ENCODE results near the gene MSLN.
"Not testable (repeated sequence)": the region's sequence is repeated elsewhere in the genome, so short reads cannot be mapped to it uniquely, and the experiment has no call there.

The MSLN gene

DNA sequence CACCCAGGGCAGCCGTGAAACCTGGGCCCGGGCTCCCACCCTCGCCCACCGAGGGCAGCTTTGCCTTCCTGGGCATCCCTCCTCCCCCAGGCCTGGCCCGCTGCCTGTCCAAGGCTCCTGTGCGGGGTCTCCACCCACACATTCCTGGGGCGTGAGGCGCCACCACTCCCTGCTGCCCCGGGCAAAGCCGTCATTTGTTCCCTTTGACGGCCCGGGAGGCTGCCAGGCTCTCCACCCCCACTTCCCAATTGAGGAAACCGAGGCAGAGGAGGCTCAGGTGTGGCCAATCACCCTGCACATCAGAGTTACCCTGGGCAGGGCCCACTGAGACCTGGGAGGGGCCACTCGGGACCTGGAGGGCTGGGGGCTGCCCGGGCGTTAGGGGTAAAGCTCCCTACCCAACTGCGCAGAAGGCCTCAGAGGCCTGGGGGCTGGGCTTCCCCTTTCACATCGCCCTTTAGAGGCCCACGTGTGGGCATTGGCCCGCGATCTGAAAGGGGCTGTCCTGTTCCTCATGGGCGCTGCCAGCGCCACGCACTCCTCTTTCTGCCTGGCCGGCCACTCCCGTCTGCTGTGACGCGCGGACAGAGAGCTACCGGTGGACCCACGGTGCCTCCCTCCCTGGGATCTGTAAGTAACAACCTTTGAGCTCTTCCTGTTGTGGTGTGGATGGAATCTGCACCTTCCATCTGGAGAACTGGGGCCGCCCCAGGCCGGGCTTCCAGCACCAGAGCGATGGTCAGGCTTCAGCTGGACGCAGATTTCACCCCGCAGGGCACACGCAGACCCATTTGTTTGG, at the start of gene MSLN:
Gene MSLN (plus strand): TSS at position 190 of the 799 bp plus-strand sequence. CDS start 1,947 bp downstream, outside the sequence.
- no peak for FAIRE-seq

DNA sequence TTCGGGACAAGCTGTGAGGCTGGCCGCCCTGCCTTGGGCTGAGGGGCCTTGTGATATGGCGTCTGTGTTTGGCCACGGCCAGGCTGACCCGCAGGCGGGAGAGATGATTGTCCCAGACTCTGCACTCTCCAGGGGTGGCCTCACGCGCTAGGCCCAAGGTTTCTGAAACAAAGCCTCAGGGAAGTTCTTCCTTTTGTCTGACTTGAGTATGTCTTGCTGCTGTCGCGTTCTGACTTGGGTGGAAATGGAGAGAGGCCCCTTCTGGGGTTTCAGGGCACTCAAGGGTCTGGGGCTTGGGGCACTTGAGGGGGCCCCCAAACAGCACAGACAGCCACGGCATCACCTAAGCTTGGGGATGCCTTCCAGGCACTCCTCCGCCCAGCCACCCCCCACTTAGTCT, 49.5 kb upstream of the MSLN start:
- no peak for FAIRE-seq

DNA sequence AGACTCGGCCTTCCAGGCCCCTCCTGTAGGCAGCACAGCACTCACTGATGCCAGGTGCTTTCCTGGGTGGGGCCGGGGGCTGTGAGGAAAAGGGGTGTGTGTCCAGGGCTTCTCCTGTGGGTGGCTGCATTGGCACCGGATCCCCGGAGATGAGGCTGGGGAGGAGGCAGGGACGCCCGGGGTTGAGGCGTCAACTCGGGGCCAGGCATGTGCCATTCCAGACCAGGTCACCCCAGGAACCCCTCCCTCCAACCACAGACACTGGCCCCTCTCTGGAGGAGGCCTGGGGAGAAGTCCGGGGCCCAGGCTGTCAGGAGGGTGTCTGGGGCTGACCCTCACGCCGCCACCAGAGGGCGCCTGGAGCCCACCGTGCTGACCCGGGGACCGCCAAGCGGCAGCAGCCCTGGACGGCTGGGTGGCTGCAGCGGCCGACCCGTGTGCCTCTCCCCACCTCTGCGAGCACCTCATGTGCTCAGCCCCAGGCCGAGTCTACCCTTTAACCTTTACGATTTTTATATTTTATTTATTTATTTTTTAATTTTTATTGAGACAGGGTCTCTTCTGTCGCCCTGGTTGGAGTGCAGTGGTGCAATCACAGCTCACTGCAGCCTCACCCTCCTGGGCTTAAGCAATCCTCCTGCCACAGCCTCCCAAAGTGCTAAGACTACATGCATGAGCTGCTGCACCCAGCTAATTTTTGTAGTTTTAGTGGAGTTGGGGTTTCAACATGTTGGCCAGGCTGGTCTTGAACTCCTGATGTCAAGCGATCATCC, 48.8 kb upstream of the MSLN start:
- no peak for FAIRE-seq

DNA sequence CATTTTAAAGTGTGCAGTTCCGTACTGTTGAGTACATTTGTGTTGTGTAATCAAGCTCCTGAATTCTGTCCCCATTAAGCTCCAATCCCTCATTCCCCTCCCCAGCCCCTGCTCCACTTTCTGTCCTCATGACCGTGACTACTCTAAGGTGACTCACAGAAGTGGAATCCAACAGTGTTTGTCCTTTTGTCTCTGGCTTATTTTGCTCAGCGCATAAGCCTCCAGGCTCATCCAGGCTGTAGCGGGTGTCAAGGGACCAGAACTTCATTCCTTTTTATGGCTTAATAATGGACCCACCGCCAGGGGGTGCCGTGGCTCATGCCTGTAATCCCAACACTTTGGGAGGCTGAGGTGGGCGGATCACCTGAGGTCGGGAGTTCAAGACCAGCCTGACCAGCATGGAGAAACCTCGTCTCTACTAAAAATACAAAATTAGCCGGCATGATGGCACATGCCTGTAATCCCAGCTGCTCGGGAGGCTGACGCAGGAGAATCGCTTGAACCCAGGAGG, 47.7 kb upstream of the MSLN start:
- not testable (repeated sequence) for FAIRE-seq

DNA sequence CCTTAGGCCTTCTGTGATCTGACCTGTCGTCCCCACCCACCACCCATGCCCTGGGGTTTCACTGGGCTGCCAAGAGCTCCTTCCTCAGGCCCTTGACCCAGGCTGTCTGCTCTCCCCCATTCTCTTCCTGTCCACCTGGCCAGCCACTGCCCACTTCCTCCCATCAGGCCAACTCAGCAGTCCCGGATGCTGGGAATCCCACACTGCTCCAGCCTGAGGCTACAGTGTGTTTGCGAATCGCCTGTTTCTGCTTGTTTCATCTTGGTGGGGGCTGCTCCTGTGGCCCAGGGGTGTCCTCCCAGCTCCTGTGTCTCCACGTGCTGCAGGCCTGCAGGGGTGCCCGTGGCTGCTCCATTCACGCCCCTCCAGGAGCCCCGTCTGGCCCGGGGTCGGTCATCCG, 46.5 kb upstream of the MSLN start:
- no peak for FAIRE-seq

DNA sequence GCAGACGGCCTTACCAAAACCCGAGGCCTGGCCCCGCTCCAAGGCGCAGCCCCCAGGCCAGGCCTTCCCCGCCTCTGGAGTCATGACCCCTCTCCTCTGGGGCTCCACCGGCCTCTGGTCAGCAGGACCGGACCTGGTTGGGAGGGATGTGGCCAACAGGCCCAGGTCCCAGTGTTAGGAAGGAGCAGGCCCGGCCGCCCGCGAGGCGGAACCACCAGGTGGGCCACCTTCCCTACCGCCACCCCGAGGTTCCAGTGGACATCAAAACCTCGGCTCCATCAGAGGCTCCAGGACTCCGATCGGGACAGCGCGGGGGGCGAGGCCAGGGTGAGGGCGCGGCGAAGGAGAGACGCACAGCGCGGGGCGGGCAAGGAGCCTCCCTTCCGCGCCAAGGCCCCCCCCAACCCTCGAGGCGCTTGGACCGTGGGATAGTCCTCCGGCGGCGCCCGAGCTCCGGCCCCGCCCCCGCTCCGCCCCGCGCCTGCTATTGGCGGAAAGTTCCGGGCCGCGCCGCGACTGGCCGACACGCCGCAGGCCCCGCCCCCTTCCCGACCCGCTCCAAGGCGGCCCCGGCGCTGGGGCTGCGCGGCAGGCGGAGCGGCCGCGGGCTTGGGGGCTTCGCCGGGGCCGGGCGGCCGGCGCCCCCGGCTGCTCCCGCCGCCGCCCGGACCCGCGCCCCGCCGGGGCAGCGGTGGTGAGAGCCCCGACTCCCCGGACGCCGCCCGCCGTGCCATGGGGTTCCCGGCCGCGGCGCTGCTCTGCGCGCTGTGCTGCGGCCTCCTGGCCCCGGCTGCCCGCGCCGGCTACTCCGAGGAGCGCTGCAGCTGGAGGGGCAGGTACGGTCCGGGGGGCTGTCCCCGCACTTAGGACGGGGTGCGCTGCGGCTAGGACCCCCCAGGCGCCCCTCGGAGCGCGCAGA, 45.7 kb upstream of the MSLN start, which contains the start of gene METRN:
Gene METRN (plus strand): TSS at position 561 of the 919 bp plus-strand sequence. CDS start 172 bp downstream, at position 733.
- no peak for FAIRE-seq

DNA sequence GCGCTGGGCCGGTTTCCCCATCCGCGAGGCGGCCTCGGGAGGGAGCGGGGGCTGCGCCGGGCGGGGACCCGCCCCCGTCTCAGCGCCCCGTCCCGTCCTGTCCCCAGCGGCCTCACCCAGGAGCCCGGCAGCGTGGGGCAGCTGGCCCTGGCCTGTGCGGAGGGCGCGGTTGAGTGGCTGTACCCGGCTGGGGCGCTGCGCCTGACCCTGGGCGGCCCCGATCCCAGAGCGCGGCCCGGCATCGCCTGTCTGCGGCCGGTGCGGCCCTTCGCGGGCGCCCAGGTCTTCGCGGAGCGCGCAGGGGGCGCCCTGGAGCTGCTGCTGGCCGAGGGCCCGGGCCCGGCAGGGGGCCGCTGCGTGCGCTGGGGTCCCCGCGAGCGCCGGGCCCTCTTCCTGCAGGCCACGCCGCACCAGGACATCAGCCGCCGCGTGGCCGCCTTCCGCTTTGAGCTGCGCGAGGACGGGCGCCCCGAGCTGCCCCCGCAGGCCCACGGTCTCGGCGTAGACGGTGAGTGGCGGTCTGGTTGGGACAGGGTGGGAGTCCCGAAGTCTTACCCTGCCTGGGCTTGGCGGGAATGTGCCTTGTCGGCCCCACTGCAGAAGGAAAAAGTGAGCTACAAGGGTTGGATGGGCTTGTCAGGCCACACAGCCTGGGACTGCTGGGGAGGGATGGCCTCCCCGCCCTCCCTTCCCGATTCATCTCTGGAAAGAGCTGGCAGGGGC, 44.9 kb upstream of the MSLN start:
- no peak for FAIRE-seq

DNA sequence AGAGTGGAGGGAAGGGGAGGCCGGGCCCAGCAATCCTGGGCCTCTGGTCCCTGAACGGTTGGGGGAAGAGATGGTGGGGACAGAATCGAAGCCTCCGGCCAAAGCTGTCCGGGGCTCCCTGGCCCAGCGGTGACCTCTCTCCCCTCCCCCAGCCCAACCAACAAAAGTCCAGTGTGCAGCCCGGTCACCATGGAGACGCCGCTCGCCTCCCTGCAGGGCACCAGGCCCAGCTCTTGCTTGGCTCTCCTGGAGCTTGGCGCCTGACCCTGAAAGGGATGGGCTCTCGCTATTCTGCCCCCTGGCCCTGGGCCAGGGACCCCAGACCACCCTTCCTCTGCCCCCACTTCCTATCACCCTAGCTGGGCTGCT, 44.4 kb upstream of the MSLN start:
- FAIRE-seq: no peak

DNA sequence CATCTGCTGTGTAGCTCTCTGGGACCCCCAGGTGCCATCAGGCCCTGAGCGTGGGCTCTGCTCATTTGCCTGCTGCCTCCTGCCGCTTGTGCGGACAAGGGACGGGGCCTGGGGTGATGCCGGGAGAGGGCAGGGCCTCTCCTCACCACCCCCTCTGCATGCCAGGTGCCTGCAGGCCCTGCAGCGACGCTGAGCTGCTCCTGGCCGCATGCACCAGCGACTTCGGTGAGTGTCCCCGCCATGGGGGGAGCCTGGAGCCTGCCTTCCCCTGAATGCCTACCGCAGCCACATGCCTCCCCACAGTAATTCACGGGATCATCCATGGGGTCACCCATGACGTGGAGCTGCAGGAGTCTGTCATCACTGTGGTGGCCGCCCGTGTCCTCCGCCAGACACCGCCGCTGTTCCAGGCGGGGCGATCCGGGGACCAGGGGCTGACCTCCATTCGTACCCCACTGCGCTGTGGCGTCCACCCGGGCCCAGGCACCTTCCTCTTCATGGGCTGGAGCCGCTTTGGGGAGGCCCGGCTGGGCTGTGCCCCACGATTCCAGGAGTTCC, 43.7 kb upstream of the MSLN start:
- FAIRE-seq: no peak

DNA sequence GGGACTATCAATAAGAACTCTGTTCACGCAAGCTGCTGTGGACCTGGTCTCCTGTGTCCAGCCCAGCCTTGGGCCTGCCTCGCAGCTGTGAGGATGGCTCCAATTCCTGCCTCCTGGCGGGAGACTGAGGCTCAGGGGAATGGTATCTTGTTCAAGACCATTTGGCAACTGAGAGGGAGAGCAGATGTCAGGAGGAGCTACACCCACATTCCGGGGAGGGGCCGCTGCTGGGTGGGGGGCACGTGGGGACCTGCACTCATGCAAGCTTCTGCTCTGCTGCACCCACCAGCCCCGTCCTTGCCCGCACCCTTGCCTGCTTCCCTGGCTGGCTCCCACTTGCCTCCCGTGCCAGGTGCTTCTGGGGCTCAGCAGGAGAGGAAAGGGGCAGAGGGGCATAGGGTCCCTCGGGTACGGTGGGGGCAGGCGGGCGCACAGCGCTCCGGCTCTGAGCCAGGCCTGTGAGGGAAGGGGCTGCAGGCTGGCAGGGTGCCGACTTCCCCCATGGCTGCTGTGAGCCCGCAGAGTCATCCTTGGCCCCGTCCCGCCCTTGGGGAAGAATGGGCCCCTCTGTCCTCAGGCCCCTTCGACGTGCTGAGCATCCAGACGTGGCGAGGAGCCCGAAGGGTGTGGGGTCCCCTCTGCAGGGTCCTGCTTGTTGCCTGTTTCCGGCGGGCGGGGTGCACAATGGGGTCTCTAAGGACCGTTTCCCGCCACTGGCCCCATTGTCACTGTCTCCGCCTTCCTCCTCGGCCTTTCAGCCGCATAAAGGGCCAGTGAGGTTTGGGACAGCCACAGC, 42.9 kb upstream of the MSLN start:
- no peak for FAIRE-seq

DNA sequence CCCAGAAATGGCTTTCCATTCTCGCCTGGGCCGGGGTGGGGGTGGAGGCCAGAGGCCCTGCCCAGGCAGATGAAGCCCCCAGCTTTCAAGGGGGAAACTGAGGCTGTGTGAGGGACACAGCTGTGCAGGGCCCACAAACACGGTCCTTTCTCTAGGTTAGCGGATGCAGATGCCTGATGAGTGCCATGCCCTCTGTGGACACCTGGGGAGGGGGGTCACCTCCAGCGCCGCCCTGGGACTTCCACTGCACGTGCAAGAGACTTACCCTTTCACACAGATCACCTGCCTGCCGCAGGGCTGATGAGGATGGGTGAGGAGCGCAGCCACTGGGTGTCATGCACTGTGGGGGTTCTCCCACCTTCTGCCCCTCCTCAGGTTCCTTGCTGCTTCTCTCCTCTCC, 42.1 kb upstream of the MSLN start:
- FAIRE-seq: no peak

DNA sequence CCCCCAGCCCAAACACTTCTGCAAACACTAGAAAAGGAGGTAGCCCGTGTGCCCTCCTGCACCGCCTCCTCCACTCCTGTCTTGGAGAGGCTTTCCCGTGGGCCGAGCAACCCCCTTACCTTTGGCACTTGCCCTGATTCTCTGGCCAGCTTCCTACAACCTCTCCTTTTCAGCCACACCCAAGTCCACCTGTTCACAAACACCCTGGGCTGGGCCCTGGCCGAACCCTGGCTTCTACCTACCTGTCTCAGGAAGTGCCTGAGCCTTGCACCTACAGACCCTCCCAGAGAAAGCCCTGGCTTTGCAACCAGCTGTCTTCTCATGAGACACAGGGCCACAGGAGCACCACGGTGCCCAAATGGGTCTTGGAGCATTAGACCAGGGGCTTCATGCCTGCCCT, 41.6 kb upstream of the MSLN start:
- FAIRE-seq: no peak

DNA sequence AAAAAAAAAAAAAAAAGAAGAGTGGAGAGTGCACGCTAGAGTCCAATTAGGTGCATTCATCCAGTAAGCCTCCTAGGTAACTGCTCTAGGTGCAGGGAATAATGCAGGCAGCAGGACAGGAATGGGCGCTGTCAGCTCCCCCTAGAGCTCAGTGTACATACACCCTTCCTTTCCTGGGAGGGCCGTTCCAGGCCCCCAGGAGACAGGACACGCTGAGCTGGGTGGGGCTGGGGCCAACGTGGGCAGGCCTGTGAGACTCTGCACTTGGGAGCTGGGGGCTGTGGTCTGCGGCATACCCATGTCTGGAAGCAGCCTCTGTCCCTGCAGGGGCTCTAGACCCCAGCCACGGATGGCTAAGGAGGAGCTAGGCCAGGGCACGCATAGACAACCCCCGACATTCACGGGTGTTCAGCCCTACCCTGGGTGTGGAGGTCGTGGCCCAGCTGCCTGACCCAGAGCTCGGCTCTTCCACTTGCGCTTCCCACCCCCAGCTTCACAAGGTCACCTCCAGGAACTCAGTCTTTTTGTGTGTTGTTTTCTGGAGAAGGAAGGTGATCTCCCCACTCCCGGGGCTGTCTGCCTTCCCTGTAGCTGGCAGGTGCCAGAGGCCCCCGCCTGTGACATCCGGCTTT, 40.6 kb upstream of the MSLN start:
- FAIRE-seq: no peak

DNA sequence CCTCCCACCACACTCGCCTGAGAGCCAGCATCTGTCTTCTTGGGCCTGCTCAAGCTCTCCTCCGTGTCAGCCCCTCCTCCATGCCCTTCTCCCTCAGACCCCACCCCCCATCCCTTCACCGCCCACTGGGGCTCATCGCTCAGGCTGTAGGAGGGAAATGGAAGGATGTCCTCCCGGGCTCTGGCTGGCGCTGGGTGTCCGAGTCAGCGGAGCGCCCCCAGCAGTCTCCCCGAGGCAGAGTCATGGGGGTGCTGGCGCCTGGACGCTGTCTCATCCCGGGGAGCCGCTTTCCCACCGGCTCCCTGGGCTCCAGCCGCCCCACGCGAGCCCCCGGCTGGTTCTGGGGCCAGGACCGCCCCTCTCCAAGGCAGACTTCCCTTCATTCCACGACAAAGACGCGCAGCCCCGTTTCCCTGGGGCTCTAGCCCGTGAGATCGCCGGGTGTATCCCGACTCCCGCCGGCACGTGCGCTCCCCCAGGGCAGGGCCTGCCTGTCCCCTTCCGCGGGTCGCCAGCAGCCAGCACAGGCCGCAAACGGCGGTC, 40.0 kb upstream of the MSLN start:
- FAIRE-seq: no peak

DNA sequence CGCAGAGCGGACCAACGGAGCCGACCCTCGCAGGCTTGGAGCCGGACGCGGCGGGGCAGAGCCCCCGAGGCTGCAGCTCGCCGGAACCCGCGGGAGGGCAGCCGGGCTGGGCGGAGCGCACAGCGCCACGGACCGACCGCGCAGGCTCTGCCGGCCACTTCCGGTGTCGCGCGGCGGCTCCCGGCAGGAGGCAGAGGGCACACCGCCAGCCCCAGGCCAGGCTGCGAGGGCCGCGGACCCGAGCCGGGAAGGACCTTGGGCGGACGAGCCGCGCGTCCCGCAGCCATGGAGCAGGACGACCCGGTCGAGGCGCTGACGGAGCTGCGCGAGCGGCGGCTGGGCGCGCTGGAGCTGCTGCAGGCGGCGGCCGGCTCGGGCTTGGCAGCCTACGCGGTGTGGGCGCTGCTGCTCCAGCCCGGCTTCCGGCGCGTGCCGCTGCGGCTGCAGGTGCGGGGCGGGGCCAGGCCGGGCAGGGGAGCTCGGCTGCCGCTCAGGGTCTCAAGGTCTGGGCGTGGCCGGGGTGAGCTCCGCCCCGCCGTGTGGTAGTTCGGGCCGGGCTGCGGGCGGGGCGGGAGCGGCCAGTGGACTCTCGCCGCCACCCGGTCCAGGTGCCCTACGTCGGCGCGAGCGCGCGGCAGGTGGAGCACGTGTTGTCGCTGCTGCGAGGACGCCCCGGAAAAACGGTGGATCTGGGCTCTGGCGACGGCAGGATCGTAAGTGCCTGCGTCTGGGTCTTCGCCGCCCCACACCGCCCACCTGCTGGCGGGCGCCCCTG, 39.4 kb upstream of the MSLN start, which contains the start of gene ANTKMT:
Gene ANTKMT (plus strand): TSS at position 157 of the 775 bp plus-strand sequence. CDS start 129 bp downstream, at position 286.
- FAIRE-seq: no peak

DNA sequence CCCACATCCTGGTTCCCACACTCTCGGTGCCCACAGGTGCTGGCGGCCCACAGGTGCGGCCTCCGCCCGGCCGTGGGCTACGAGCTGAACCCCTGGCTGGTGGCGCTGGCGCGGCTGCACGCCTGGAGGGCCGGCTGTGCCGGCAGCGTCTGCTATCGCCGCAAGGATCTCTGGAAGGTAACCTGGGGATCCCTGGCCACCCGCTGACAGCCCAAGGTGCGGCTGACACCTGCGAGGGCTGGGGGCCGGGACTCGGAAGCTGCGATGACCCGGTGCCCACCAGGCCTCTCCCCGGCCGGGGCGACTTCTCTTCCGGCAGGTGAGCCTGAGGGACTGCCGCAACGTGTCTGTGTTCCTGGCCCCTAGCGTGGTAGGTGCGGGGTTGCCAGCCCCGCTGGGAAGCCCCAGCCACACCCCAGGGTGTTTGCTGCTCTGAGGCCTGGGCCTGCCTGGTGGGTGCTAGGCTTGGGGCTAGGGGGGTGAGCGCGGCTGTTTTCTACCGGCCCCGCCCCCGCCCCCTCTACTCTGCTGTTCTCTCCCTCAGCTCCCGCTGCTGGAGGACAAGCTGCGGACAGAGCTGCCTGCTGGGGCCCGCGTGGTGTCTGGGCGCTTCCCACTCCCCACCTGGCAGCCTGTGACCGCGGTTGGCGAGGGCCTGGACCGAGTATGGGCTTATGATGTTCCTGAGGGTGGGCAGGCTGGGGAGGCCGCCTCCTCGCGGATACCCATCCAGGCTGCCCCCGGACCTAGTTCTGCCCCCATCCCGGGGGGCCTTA, 38.6 kb upstream of the MSLN start:
- no peak for FAIRE-seq

DNA sequence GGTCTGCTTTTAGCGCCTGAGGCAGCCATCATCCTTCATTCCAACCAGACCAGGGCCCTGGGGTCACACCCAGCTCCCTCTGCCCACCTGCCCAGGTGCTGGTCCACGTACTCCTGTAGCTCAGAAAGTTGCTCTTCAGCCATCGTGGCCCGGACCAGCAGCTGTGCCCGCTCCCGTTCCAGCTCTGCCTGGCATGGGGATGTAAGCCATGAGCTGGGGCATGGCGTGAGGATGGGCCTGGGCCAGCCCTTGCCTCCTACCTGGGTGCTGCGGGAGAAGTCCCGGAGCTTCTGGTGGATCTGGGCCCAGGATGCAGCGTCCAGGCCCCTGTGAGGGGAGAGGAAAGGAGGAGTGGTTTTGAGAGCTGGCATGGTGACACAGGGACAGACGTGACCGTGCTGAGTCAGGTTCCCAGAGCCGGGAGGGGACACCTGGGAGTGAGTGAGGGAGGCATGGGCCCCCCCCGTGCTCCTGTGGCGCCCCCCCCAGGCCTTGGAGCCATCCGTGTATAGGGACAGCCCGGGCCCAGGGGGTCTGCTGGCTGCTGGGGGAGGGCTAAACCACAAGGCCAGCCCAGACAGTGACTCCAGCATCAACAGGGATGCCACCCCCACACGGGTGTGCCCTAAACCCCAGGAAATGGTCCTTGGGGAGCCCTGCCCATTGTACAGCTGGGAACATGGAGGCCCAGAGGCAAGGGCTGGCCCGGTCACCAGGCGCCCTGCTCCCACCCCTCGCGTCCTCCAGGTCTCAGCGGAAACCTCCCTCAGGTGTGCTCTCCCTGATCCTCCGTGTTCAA, 37.5 kb upstream of the MSLN start:
- no peak for FAIRE-seq

DNA sequence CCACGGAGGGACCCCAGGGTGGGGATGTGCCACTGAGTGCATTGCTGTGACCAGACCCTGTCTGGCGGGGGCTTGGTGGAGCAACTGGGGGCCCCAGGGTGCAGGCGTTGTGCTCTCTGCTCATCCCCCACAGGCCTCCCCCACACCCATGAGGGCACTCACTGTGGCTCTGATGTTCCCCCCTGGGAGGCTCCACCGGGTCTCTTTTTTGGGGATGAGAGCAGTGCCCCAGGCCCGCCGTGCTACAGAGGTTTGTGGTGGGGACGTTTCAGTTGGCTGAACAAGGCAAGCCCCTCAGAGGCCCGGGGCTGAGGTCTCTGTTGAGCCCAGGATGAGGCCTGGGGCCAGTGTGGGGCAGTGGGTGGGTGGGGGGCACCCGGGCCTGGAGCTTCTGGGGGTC, 36.8 kb upstream of the MSLN start:
- FAIRE-seq: no peak
